Measurements from ENCODE around the gene C2CD3. TPM values are rescaled to one million over a fixed set of nuclear protein-coding genes. Genes with fewer than 3 reads are reported as not detected.

C2CD3 gene
- total RNA-seq, 1 donor from 2014 or later = 12.2 TPM

DNA sequence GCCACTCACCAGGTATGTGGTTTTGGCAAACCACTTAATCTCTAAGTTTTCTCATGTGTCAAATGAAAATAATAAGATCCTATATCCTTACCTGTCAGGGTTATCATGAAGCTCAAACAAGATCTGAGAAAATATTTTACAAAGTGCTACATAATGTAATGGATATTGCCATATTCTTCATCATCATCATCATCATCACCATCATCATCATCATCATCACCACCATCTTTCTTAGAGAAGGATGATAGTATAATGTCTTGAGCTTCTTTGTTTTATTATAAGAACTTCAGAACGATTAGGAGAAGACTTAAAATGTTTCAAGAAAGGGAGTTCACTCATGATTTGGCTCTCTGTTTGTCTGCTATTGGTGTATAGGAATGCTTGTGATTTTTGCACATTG, 89.4 kb downstream of the C2CD3 start:
- Histone ChIP-seq H3K36me3 (ENCODE audit: control insufficient read depth, insufficient read depth, low read length) (peaks cover 1% of the 10 kb centered on the region), H3K27me3 (ENCODE audit: control insufficient read depth, insufficient read depth, low read length) (no peaks in the 10 kb centered on the region), H3K4me3 (ENCODE audit: low read depth, low read length) (no peak overlapping the region)
- TF ChIP-seq, protein P1, sequence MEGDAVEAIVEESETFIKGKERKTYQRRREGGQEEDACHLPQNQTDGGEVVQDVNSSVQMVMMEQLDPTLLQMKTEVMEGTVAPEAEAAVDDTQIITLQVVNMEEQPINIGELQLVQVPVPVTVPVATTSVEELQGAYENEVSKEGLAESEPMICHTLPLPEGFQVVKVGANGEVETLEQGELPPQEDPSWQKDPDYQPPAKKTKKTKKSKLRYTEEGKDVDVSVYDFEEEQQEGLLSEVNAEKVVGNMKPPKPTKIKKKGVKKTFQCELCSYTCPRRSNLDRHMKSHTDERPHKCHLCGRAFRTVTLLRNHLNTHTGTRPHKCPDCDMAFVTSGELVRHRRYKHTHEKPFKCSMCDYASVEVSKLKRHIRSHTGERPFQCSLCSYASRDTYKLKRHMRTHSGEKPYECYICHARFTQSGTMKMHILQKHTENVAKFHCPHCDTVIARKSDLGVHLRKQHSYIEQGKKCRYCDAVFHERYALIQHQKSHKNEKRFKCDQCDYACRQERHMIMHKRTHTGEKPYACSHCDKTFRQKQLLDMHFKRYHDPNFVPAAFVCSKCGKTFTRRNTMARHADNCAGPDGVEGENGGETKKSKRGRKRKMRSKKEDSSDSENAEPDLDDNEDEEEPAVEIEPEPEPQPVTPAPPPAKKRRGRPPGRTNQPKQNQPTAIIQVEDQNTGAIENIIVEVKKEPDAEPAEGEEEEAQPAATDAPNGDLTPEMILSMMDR (IDR thresholded peaks at IDR 0.05; ENCODE audit: insufficient read depth, low read length, poor library complexity, severe bottlenecking) = no peak
- DNase-seq (ENCODE audit: low read depth) = no peak

DNA sequence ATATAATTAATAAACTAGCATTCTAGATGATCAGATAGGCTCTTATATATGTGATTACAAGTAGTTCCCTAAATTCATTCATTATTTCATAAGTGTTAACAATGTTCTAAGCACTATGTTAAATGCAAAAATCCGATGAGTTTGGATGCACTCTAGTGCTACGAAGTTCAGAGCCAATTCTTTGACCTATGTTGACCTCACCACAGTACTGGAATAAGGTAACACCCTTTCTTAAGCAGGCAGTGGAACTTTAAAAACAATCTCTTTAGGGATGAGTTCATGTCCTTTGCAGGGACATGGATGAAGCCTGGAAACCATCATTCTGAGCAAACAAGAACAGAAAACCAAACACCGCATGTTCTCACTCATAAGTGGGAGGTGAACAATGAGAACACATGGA, 93.6 kb downstream of the C2CD3 start:
- Histone ChIP-seq H3K36me3 (ENCODE audit: control insufficient read depth, insufficient read depth, low read length) (no peaks in the 10 kb centered on the region), H3K27me3 (ENCODE audit: control insufficient read depth, insufficient read depth, low read length) (no peaks in the 10 kb centered on the region), H3K4me3 (ENCODE audit: low read depth, low read length) (no peak overlapping the region)
- DNase-seq (ENCODE audit: low read depth) = no peak
- TF ChIP-seq, protein P1 (IDR thresholded peaks at IDR 0.05; ENCODE audit: insufficient read depth, low read length, poor library complexity, severe bottlenecking) = no peak

DNA sequence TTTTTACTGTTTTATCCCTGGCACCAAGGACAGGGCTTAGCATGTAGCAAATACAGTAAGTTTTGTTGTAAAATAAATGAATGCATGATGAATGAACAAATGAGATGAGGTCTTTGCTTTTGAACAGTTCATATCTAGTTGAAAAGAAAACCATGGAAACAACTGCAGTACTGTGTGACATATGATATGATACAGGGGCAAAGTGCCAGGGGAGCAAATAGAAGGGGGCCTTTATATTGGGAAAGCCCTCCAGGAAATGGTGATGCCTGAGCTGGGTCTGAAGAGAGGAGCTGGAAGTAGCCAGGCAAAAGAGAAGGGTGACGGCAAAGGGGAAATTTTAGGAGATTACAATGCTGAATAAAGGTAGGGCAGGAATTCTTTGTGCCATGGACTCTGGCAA, 98.1 kb downstream of the C2CD3 start:
- DNase-seq (ENCODE audit: low read depth) = no peak
- Histone ChIP-seq H3K36me3 (ENCODE audit: control insufficient read depth, insufficient read depth, low read length) (no peaks in the 10 kb centered on the region), H3K27me3 (ENCODE audit: control insufficient read depth, insufficient read depth, low read length) (no peaks in the 10 kb centered on the region), H3K4me3 (ENCODE audit: low read depth, low read length) (no peak overlapping the region)
- TF ChIP-seq, protein P1 (IDR thresholded peaks at IDR 0.05; ENCODE audit: insufficient read depth, low read length, poor library complexity, severe bottlenecking) = no peak

DNA sequence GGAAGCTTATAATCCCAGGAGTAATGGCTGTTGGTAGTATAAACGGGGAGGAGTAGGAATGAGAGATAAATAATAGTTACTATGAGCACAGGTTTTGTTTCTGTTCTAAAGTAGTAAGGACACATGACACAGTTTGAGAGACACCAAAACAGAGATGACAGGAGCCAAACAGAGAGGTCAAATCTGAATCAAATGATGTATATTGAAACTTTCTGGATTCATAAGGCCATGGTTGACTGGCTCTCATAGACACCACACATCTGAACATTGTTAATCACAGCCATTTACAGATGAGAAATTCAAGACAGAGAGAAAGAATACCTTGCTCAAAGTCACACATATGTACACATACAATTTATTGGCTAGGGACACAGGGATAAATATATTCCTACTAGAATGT, 98.5 kb downstream of the C2CD3 start:
- DNase-seq (ENCODE audit: low read depth) = no peak
- no peaks in the 10 kb centered on the region for H3K27me3 ChIP-seq (ENCODE audit: control insufficient read depth, insufficient read depth, low read length)
- TF ChIP-seq, protein P1 (IDR thresholded peaks at IDR 0.05; ENCODE audit: insufficient read depth, low read length, poor library complexity, severe bottlenecking) = no peak
- H3K4me3 ChIP-seq (ENCODE audit: low read depth, low read length) = no peak overlapping the region
- H3K36me3 ChIP-seq (ENCODE audit: control insufficient read depth, insufficient read depth, low read length) = no peaks in the 10 kb centered on the region

DNA sequence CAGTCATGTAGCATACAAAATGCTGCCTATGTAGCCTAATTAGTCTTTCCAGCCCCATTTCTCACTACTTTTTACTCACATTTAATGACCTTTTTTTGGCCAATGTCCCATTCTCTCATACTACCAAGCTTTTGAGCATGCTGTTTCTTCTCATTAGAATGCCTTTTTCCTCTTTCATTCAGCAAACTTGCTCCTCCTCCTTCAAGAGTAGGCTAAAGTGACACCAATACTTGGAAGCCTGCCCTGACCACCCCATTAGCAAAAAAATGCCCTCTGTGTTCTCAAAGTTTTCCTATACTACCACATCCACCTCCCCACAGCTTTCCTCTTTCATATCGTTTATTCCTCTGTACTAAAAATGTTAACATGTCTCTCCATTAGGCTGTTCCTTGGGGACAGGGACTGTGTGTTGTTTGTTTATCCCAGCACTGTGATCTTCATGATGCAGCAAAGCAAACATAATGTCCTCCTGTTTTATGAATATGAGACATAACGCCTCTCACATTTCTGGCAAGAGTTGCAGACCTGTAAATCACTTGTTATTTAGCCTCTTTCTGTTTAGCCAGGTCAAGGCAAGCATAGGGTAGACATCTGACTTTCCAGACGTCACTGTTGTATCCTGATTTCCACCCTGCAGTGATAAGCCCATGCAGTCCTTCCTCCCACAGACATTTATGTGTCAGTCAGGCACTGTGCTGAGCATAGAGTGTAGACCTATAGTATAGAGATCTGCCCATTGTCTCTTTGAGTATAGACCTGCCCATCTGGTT, 99.9 kb downstream of the C2CD3 start:
- no peak overlapping the region for H3K4me3 ChIP-seq (ENCODE audit: low read depth, low read length)
- no peaks in the 10 kb centered on the region for H3K27me3 ChIP-seq (ENCODE audit: control insufficient read depth, insufficient read depth, low read length)
- H3K36me3 ChIP-seq (ENCODE audit: control insufficient read depth, insufficient read depth, low read length) = no peaks in the 10 kb centered on the region
- DNase-seq (ENCODE audit: low read depth) = no peak
- TF ChIP-seq, protein P1 (IDR thresholded peaks at IDR 0.05; ENCODE audit: insufficient read depth, low read length, poor library complexity, severe bottlenecking) = no peak
